Hippocampal formation (tissue), 2 donors: Measurements from ENCODE around the gene NUAK1.
"Not testable (repeated sequence)": the region's sequence is repeated elsewhere in the genome, so short reads cannot be mapped to it uniquely, and the experiment has no call there.

Experiments used
- DNase-seq, 2 donors: peaks; one replicate each; lab custom pipeline; 2025; lab: John Stamatoyannopoulos, UW

The NUAK1 gene

GRCh38 chr12:106031761-106032622 is 106.8 kb downstream of the NUAK1 start:
- DNase-seq, result no peak

- no peak for DNase-seq
Measured at GRCh38 chr12:106030210-106031071, 108.3 kb downstream of the NUAK1 start.

GRCh38 chr12:106029532-106029931 is 109.2 kb downstream of the NUAK1 start:
- no peak for DNase-seq

GRCh38 chr12:106027911-106028310 is 110.8 kb downstream of the NUAK1 start:
- DNase-seq, result no peak

GRCh38 chr12:106027286-106027685 is 111.5 kb downstream of the NUAK1 start:
- no peak for DNase-seq

- DNase-seq, result no peak
Measured at GRCh38 chr12:106025129-106025528, 113.6 kb downstream of the NUAK1 start.

GRCh38 chr12:106023039-106023438 is 115.7 kb downstream of the NUAK1 start:
- DNase-seq, result no peak

GRCh38 chr12:106022568-106023012 is 116.2 kb downstream of the NUAK1 start:
- DNase-seq, result no peak

- DNase-seq, result no peak
Measured at GRCh38 chr12:106021516-106021915, 117.2 kb downstream of the NUAK1 start.

- DNase-seq, result no peak
Measured at GRCh38 chr12:106020736-106021135, 118.0 kb downstream of the NUAK1 start.

- DNase-seq, result no peak
Measured at GRCh38 chr12:106019144-106019543, 119.6 kb downstream of the NUAK1 start.

GRCh38 chr12:106018286-106018685 is 120.5 kb downstream of the NUAK1 start:
- no peak for DNase-seq

GRCh38 chr12:106016601-106017278 is 122.0 kb downstream of the NUAK1 start:
- not testable (repeated sequence) for DNase-seq

GRCh38 chr12:106015646-106016045 is 123.1 kb downstream of the NUAK1 start:
- no peak for DNase-seq

- DNase-seq, result no peak
Measured at GRCh38 chr12:106013941-106014340, 124.8 kb downstream of the NUAK1 start.
